Smooth muscle cell of the brain vasculature (primary cell): ENCODE results near the gene GPR32.
"Not testable (repeated sequence)": the region's sequence is repeated elsewhere in the genome, so short reads cannot be mapped to it uniquely, and the experiment has no call there.

Experiments
- DNase-seq: peaks from one replicate; pipeline ENCODE4 v3.0.0-alpha.2; 2012; ENCODE audit warnings: low read depth, low spot score

Gene GPR32

GRCh38 chr19:50770164-50770563 lies at the start of gene GPR32:
GPR32 (plus strand) TSS chr19:50770464; CDS start chr19:50770601, 137 bp downstream.
- DNase-seq: not testable (repeated sequence)

- DNase-seq: no peak
Measured at GRCh38 chr19:50720921-50721381, 49.3 kb upstream of the GPR32 start.

- no peak for DNase-seq
Measured at GRCh38 chr19:50721441-50722137, 48.7 kb upstream of the GPR32 start.

GRCh38 chr19:50722201-50723013 lies 47.9 kb upstream of the GPR32 start:
- no peak for DNase-seq

- peak; percentile 43 for DNase-seq
Measured at GRCh38 chr19:50723069-50723468, 47.2 kb upstream of the GPR32 start, which contains the start of gene CLEC11A. CLEC11A (plus strand) TSS chr19:50723364; CDS start chr19:50723526, 162 bp downstream.

- no peak for DNase-seq
Measured at GRCh38 chr19:50723735-50724521, 46.3 kb upstream of the GPR32 start.

GRCh38 chr19:50724522-50725217 lies 45.6 kb upstream of the GPR32 start:
- peak; percentile 99 for DNase-seq

GRCh38 chr19:50725218-50725910 lies 44.9 kb upstream of the GPR32 start:
- DNase-seq: no peak

GRCh38 chr19:50725911-50726230 lies 44.4 kb upstream of the GPR32 start:
- no peak for DNase-seq

GRCh38 chr19:50728084-50728737 lies 42.1 kb upstream of the GPR32 start:
- peak; percentile 15 for DNase-seq

GRCh38 chr19:50729894-50730293 lies 40.4 kb upstream of the GPR32 start:
- DNase-seq: no peak

GRCh38 chr19:50735869-50736268 lies 34.4 kb upstream of the GPR32 start:
- no peak for DNase-seq

GRCh38 chr19:50736338-50736737 lies 33.9 kb upstream of the GPR32 start:
- no peak for DNase-seq

- DNase-seq: no peak
Measured at GRCh38 chr19:50739132-50739913, 30.9 kb upstream of the GPR32 start.

- DNase-seq: no peak
Measured at GRCh38 chr19:50739914-50740426, 30.3 kb upstream of the GPR32 start.

- no peak for DNase-seq
Measured at GRCh38 chr19:50741179-50741933, 28.9 kb upstream of the GPR32 start.

- no peak for DNase-seq
Measured at GRCh38 chr19:50743537-50743936, 26.7 kb upstream of the GPR32 start.

GRCh38 chr19:50745221-50745620 lies 25.0 kb upstream of the GPR32 start:
- no peak for DNase-seq

GRCh38 chr19:50747141-50747540 lies 23.1 kb upstream of the GPR32 start:
- not testable (repeated sequence) for DNase-seq
